A549 (cell line): ENCODE data around the gene FAM13A.

Experiments used
- CHD2 ChIP-seq: fragments of 150-350 bp; IDR thresholded peaks from 2 replicates; pipeline ENCODE4 v1.6.1; 2014; ENCODE audit warnings: low read length; ENCODE audit not compliant: partially characterized antibody
- CHD4 ChIP-seq: fragments of 200-600 bp; sonication (generic); IDR thresholded peaks from 2 replicates; pipeline ENCODE4 v1.6.1; 2016; ENCODE audit warnings: antibody characterized with exemption, mild to moderate bottlenecking, borderline replicate concordance
- CTCF ChIP-seq: fragments of >200 bp; sonication (Bioruptor Twin); formaldehyde crosslinking; IDR thresholded peaks from 3 replicates; pipeline ENCODE4 v1.5.1; 2016
- EP300 ChIP-seq, 2 experiments: fragments of >200 bp; sonication (Bioruptor Twin); formaldehyde crosslinking; IDR thresholded peaks; 2 replicates in 1 of 2; 3 replicates in 1 of 2; pipeline ENCODE4 v1.6.1; 2016 to 2017
- HOXB5 ChIP-seq: fragments of 250-450 bp; sonication (Bioruptor Pico); IDR thresholded peaks from 2 replicates; pipeline ENCODE4 v1.5.0; 2020; ENCODE audit warnings: mild to moderate bottlenecking, moderate library complexity
- POLR2A ChIP-seq: IDR thresholded peaks from 2 replicates; pipeline ENCODE4 v1.6.1; 2012; ENCODE audit warnings: mild to moderate bottlenecking, low read length
- RAD21 ChIP-seq, 2 experiments: fragments of >200 bp in 1 of 2; sonication (Bioruptor Twin) in 1 of 2; formaldehyde crosslinking in 1 of 2; IDR thresholded peaks in 1 of 2; conservative IDR thresholded peaks in 1 of 2; 2 replicates in 1 of 2; 3 replicates in 1 of 2; pipeline ENCODE4 v1.6.1; 2012 to 2018; ENCODE audit warnings: inconsistent platforms in 1 of 2
- RCOR1 ChIP-seq: fragments of 150-350 bp; IDR thresholded peaks from 2 replicates; pipeline ENCODE4 v1.6.1; 2014; ENCODE audit warnings: antibody characterized with exemption, low read length, low read depth
- RNF2 ChIP-seq: fragments of 200-600 bp; sonication (generic); IDR thresholded peaks from 2 replicates; pipeline ENCODE4 v1.6.1; 2016; ENCODE audit warnings: low read depth, mild to moderate bottlenecking, antibody characterized with exemption, moderate library complexity, borderline replicate concordance
- TF ChIP-seq, protein P1 (sequence below): IDR thresholded peaks from 2 replicates; pipeline ENCODE4 v1.6.1; 2012
- TF ChIP-seq, protein P2 (sequence below): fragments of 200-600 bp; sonication (generic); IDR thresholded peaks from 2 replicates; pipeline ENCODE4 v1.6.1; 2016; ENCODE audit warnings: antibody characterized with exemption, mild to moderate bottlenecking, moderate library complexity

DNA sequence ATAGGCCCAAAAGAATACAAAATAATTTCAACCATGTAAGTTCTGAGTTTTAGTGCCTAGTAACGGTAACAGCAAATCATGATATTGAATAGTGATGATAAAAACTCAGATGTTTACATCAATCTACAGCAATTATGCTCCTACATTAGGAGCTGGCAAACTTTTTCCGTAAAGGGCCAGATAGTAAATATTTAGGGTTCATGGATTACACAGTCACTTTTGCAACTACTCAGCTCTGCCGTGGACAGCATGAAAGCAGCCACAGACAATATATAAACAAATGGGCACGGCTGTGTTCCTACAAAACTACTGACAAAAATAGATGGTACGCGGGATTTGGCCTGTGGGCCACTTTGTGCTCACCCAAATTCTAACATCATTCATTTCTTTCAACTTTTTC, 191.5 kb downstream of the FAM13A start:
- TF ChIP-seq CHD4: no peak
- TF ChIP-seq CTCF: no peak
- no peak for TF ChIP-seq POLR2A
- no peak for TF ChIP-seq RAD21 (conservative IDR thresholded peaks at IDR 0.05 in 1 of 2, IDR thresholded peaks at IDR 0.05 in 1 of 2)
- no peak for TF ChIP-seq HOXB5
- TF ChIP-seq, protein P1, sequence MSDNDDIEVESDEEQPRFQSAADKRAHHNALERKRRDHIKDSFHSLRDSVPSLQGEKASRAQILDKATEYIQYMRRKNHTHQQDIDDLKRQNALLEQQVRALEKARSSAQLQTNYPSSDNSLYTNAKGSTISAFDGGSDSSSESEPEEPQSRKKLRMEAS: no peak
- TF ChIP-seq, protein P2, sequence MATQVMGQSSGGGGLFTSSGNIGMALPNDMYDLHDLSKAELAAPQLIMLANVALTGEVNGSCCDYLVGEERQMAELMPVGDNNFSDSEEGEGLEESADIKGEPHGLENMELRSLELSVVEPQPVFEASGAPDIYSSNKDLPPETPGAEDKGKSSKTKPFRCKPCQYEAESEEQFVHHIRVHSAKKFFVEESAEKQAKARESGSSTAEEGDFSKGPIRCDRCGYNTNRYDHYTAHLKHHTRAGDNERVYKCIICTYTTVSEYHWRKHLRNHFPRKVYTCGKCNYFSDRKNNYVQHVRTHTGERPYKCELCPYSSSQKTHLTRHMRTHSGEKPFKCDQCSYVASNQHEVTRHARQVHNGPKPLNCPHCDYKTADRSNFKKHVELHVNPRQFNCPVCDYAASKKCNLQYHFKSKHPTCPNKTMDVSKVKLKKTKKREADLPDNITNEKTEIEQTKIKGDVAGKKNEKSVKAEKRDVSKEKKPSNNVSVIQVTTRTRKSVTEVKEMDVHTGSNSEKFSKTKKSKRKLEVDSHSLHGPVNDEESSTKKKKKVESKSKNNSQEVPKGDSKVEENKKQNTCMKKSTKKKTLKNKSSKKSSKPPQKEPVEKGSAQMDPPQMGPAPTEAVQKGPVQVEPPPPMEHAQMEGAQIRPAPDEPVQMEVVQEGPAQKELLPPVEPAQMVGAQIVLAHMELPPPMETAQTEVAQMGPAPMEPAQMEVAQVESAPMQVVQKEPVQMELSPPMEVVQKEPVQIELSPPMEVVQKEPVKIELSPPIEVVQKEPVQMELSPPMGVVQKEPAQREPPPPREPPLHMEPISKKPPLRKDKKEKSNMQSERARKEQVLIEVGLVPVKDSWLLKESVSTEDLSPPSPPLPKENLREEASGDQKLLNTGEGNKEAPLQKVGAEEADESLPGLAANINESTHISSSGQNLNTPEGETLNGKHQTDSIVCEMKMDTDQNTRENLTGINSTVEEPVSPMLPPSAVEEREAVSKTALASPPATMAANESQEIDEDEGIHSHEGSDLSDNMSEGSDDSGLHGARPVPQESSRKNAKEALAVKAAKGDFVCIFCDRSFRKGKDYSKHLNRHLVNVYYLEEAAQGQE: no peak
- no peak for TF ChIP-seq EP300 (IDR thresholded peaks at IDR 0.05)
- no peak for TF ChIP-seq RNF2
- no peak for TF ChIP-seq CHD2
- no peak for TF ChIP-seq RCOR1
